ENCODE measurements around the gene PSMB3. TPM values are rescaled to one million over a fixed set of nuclear protein-coding genes. Genes with fewer than 3 reads are reported as not detected.

PSMB3 gene
- total and polyA plus RNA-seq, 9 of the 15 experiments (the other 6 are each of a cell fraction or from before 2014, with no cell fraction given) = 460 to 2,775 (median 574) TPM

DNA sequence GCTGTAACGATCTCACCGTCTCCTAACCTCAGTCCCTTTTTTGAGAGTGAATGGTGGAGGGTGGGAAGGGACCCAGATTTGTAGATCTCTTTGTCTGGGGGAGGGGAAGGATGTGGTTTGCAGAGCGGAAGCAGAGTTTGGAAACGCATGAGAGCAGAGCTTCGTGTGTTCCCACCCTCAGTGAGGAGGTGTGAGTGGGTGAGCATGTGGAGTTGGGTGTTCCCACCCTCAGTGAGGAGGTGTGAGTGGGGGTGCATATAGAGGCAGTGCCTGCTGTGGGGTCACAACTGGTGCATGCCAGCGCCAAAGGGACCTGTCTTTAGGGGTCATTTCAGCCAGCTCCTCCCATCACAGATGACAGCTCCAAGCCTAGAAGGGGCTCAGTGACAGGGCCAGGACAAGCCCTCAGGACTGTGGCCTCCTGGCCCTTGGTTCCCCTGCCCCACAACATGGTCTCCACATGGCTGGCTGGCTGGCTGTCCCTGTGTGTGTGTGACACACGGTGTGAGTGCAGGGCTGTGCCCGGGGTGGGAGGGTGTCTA, 24.2 kb upstream of the PSMB3 start (continued):
- TF ChIP-seq, protein P1, sequence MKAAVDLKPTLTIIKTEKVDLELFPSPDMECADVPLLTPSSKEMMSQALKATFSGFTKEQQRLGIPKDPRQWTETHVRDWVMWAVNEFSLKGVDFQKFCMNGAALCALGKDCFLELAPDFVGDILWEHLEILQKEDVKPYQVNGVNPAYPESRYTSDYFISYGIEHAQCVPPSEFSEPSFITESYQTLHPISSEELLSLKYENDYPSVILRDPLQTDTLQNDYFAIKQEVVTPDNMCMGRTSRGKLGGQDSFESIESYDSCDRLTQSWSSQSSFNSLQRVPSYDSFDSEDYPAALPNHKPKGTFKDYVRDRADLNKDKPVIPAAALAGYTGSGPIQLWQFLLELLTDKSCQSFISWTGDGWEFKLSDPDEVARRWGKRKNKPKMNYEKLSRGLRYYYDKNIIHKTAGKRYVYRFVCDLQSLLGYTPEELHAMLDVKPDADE (conservative IDR thresholded peaks at IDR 0.05; ENCODE audit: control insufficient read depth, low read depth, low read length) = no peak
- TF ChIP-seq SIN3A (IDR thresholded peaks at IDR 0.05; ENCODE audit: borderline replicate concordance in 2 of 2, control insufficient read depth in 1 of 2, low read depth in 2 of 2, low read length in 2 of 2) (no peak), ZFP36 (IDR thresholded peaks at IDR 0.05; ENCODE audit: low read depth, low read length, partially characterized antibody) (no peak), ZNF584 (CRISPR knock-in tag; IDR thresholded peaks at IDR 0.05; ENCODE audit: low read depth) (0 out of 2 replicates have a peak, but pooled peaks have one; percentile 28), HDAC1 (IDR thresholded peaks at IDR 0.05) (no peak), ZNF76 (CRISPR knock-in tag; IDR thresholded peaks at IDR 0.05; ENCODE audit: borderline replicate concordance) (peak; percentile 73; the same call in 1 of the 2 replicates), HMG20B (CRISPR knock-in tag; IDR thresholded peaks at IDR 0.05) (no peak), RBBP5 (IDR thresholded peaks at IDR 0.05; ENCODE audit: borderline replicate concordance, insufficient read depth, low read length, poor library complexity, severe bottlenecking) (no peak), MTA3 (IDR thresholded peaks at IDR 0.05; ENCODE audit: borderline replicate concordance) (0 out of 2 replicates have a peak, but pooled peaks have one; percentile 10), EP400 (IDR thresholded peaks at IDR 0.05) (no peak), LEF1 (IDR thresholded peaks at IDR 0.05) (0 out of 2 replicates have a peak, but pooled peaks have one; percentile 43), ZZZ3 (IDR thresholded peaks at IDR 0.05) (no peak), ETV5 (CRISPR knock-in tag; IDR thresholded peaks at IDR 0.05; ENCODE audit: low read depth) (0 out of 2 replicates have a peak, but pooled peaks have one; percentile 42), ZNF140 (CRISPR knock-in tag; IDR thresholded peaks at IDR 0.05) (no peak), SAFB2 (IDR thresholded peaks at IDR 0.05; ENCODE audit: borderline replicate concordance, low read depth, low read length, severe bottlenecking) (no peak), CCAR2 (IDR thresholded peaks at IDR 0.05; ENCODE audit: low read depth, low read length) (no peak), SAFB (IDR thresholded peaks at IDR 0.05; ENCODE audit: borderline replicate concordance, low read depth, low read length) (no peak), ZFP1 (CRISPR knock-in tag; IDR thresholded peaks at IDR 0.05) (no peak), ZBTB1 (CRISPR knock-in tag; IDR thresholded peaks at IDR 0.05; ENCODE audit: borderline replicate concordance, low read depth) (no peak), ZNF444 (CRISPR knock-in tag; IDR thresholded peaks at IDR 0.05) (no peak)
- TF ChIP-seq, protein P2, sequence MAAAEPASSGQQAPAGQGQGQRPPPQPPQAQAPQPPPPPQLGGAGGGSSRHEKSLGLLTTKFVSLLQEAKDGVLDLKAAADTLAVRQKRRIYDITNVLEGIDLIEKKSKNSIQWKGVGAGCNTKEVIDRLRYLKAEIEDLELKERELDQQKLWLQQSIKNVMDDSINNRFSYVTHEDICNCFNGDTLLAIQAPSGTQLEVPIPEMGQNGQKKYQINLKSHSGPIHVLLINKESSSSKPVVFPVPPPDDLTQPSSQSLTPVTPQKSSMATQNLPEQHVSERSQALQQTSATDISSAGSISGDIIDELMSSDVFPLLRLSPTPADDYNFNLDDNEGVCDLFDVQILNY (CRISPR knock-in tag; IDR thresholded peaks at IDR 0.05) = no peak
- TF ChIP-seq, protein P3, sequence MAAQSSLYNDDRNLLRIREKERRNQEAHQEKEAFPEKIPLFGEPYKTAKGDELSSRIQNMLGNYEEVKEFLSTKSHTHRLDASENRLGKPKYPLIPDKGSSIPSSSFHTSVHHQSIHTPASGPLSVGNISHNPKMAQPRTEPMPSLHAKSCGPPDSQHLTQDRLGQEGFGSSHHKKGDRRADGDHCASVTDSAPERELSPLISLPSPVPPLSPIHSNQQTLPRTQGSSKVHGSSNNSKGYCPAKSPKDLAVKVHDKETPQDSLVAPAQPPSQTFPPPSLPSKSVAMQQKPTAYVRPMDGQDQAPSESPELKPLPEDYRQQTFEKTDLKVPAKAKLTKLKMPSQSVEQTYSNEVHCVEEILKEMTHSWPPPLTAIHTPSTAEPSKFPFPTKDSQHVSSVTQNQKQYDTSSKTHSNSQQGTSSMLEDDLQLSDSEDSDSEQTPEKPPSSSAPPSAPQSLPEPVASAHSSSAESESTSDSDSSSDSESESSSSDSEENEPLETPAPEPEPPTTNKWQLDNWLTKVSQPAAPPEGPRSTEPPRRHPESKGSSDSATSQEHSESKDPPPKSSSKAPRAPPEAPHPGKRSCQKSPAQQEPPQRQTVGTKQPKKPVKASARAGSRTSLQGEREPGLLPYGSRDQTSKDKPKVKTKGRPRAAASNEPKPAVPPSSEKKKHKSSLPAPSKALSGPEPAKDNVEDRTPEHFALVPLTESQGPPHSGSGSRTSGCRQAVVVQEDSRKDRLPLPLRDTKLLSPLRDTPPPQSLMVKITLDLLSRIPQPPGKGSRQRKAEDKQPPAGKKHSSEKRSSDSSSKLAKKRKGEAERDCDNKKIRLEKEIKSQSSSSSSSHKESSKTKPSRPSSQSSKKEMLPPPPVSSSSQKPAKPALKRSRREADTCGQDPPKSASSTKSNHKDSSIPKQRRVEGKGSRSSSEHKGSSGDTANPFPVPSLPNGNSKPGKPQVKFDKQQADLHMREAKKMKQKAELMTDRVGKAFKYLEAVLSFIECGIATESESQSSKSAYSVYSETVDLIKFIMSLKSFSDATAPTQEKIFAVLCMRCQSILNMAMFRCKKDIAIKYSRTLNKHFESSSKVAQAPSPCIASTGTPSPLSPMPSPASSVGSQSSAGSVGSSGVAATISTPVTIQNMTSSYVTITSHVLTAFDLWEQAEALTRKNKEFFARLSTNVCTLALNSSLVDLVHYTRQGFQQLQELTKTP (IDR thresholded peaks at IDR 0.05; ENCODE audit: low read depth in 1 of 2, partially characterized antibody in 2 of 2) = no peak

All from K562 (cell line).